ENCODE measurements around the gene RAB1A. TPM values are rescaled to one million over a fixed set of nuclear protein-coding genes. Genes with fewer than 3 reads are reported as not detected.

The RAB1A gene
- total RNA-seq, 1 experiment from 2014 or later, result 128 TPM

DNA sequence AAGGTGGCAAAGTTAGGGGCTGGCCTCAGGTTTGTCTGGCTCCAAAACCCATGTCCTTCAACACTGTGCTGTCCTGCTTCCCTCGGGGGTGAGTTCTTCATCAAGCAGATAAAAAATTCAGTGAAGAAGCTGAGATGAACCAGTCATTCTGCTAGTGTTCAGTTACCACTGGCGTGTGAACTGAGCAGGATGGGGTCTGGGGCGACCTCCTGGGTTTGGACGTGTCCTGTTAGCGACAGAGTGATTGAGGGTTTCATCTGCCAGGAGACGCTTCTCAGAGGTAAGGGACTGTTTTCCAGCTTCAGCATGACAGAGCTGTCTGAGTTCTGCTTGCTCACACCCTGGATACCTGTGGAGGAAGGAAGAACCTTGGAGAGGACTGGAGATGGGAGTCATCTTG lies 59.0 kb downstream of the RAB1A start:
- no TSS peak for BruUV-seq (replicated peaks)
- ATAC-seq, result 0 out of 2 replicates have a peak, but pooled peaks have one; percentile 4
- H3K9me3 ChIP-seq (ENCODE audit: control insufficient read depth, insufficient read depth, low read depth, low read length), result no peaks in the 10 kb centered on the region
- ChIA-PET CTCF (no interaction called here), POLR2A (no interaction called here)
- TF ChIP-seq CTCF (IDR thresholded peaks at IDR 0.05) (no peak), POLR2AphosphoS5 (IDR thresholded peaks at IDR 0.05; ENCODE audit: low read depth, low read length) (no peak), TCF7L2 (IDR thresholded peaks at IDR 0.05; ENCODE audit: low read depth, low read length) (no peak), SIN3A (IDR thresholded peaks at IDR 0.05; ENCODE audit: borderline replicate concordance, insufficient read depth, low read depth, low read length) (no peak)
- TF ChIP-seq, protein P1, sequence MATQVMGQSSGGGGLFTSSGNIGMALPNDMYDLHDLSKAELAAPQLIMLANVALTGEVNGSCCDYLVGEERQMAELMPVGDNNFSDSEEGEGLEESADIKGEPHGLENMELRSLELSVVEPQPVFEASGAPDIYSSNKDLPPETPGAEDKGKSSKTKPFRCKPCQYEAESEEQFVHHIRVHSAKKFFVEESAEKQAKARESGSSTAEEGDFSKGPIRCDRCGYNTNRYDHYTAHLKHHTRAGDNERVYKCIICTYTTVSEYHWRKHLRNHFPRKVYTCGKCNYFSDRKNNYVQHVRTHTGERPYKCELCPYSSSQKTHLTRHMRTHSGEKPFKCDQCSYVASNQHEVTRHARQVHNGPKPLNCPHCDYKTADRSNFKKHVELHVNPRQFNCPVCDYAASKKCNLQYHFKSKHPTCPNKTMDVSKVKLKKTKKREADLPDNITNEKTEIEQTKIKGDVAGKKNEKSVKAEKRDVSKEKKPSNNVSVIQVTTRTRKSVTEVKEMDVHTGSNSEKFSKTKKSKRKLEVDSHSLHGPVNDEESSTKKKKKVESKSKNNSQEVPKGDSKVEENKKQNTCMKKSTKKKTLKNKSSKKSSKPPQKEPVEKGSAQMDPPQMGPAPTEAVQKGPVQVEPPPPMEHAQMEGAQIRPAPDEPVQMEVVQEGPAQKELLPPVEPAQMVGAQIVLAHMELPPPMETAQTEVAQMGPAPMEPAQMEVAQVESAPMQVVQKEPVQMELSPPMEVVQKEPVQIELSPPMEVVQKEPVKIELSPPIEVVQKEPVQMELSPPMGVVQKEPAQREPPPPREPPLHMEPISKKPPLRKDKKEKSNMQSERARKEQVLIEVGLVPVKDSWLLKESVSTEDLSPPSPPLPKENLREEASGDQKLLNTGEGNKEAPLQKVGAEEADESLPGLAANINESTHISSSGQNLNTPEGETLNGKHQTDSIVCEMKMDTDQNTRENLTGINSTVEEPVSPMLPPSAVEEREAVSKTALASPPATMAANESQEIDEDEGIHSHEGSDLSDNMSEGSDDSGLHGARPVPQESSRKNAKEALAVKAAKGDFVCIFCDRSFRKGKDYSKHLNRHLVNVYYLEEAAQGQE (IDR thresholded peaks at IDR 0.05; ENCODE audit: insufficient read depth in 1 of 2, low read depth in 2 of 2, low read length in 1 of 2), result no peak
- H3K4me3 ChIP-seq (ENCODE audit: low read depth in 2 of 2, low read length in 2 of 2), result no peak overlapping the region
- H3K27me3 ChIP-seq (ENCODE audit: control insufficient read depth, insufficient read depth, low read length), result no peaks in the 10 kb centered on the region
- intact Hi-C loops (cut with micrococcal nuclease; ENCODE audit: unreplicated experiment), result loop anchor here (5.0 kb wide), 1 partner anchor 116 kb away; no protein-coding TSS in a partner anchor
- no peak for DNase-seq (ENCODE audit: low read depth, low spot score)
- H3K27ac ChIP-seq (ENCODE audit: low read length), result no peak overlapping the region
- peaks cover 15% of the 10 kb centered on the region for H3K4me1 ChIP-seq (ENCODE audit: control insufficient read depth, insufficient read depth, low read length)
- H3K36me3 ChIP-seq (ENCODE audit: control insufficient read depth, insufficient read depth, low read length), result peaks cover 4% of the 10 kb centered on the region; the same call in 1 of the 2 replicates
- in situ Hi-C loops (cut with HindIII; ENCODE audit: low pct_unique_long_range_greater_than_20kb, low sequenced_read_pairs), result no loop called here

DNA sequence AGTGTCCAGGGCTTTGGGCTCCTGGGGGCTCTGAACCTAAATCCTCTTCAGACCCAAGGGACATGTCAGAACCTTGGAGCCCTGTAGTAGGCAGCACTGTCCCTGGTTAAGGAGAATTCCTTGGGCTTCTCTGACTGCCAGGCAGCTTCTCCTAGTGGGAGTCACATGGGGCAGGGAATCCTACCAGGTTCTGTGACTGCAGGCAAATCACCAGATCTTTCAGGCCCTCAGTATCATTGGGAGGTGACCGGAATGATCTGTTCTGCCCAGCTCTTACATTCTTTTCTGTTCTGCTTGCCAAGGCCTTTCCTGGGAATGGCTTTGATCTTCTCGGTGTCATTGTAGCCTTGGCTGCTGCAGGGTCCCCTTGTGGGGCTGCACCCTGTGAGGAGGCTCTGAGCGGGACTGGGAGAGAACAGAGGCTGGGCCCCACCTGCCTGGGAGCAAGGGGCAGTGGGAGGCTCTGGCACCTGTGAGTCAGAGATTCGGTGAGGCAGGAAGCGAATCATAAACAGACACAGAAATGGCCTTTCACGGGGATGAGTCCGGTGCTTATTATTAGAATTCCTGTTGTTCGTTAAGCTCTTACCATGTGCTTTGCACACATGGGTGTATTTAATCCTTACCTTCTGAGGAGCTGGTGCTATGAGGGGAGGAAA lies 59.6 kb downstream of the RAB1A start:
- Histone ChIP-seq H3K36me3 (ENCODE audit: control insufficient read depth, insufficient read depth, low read length) (peaks cover 4% of the 10 kb centered on the region; the same call in 1 of the 2 replicates), H3K27ac (ENCODE audit: low read length) (0 out of 2 replicates have a peak overlapping the region, but pooled peaks have one; percentile 12), H3K4me1 (ENCODE audit: control insufficient read depth, insufficient read depth, low read length) (peaks cover 12% of the 10 kb centered on the region), H3K9me3 (ENCODE audit: control insufficient read depth, insufficient read depth, low read depth, low read length) (no peaks in the 10 kb centered on the region), H3K27me3 (ENCODE audit: control insufficient read depth, insufficient read depth, low read length) (no peaks in the 10 kb centered on the region), H3K4me3 (ENCODE audit: low read depth in 2 of 2, low read length in 2 of 2) (no peak overlapping the region)
- no peak for DNase-seq (ENCODE audit: low read depth, low spot score)
- TF ChIP-seq TCF7L2 (IDR thresholded peaks at IDR 0.05; ENCODE audit: low read depth, low read length) (no peak), SIN3A (IDR thresholded peaks at IDR 0.05; ENCODE audit: borderline replicate concordance, insufficient read depth, low read depth, low read length) (no peak), POLR2AphosphoS5 (IDR thresholded peaks at IDR 0.05; ENCODE audit: low read depth, low read length) (no peak; the same call in 1 of the 2 replicates), CTCF (IDR thresholded peaks at IDR 0.05) (peak; percentile 44)
- TF ChIP-seq, protein P1 (IDR thresholded peaks at IDR 0.05; ENCODE audit: insufficient read depth in 1 of 2, low read depth in 2 of 2, low read length in 1 of 2), result no peak
- CTCF ChIA-PET, result interaction anchor here (0.5 kb wide), 2 partner anchors 60 to 153 kb away, joined by 3 to 6 read pairs; no protein-coding TSS in a partner anchor
- BruUV-seq (replicated peaks), result no TSS peak
- ATAC-seq, result peak; percentile 54
- POLR2A ChIA-PET, result interaction anchor here (0.5 kb wide), 1 partner anchor 14 kb away, joined by 4 read pairs; no protein-coding TSS in a partner anchor
- in situ Hi-C loops (cut with HindIII; ENCODE audit: low pct_unique_long_range_greater_than_20kb, low sequenced_read_pairs) (no loop called here), intact Hi-C loops (cut with micrococcal nuclease; ENCODE audit: unreplicated experiment) (loop anchor here (5.0 kb wide), 1 partner anchor 117 kb away; no protein-coding TSS in a partner anchor)

All from Panc1 (cell line).